IMR-90 (cell line): ENCODE data around the gene FAM180A. TPM values are rescaled to one million over a fixed set of nuclear protein-coding genes. Genes with fewer than 3 reads are reported as not detected.

Source experiments
- ATAC-seq: fragments of 200-7000 bp; cut with Tn5 transposase; 2 replicates; pipeline ENCODE4 v1.9.1; 2020; ENCODE audit warnings: low read depth, mild to moderate bottlenecking, moderate library complexity
- BruUV-seq: library from RNA; stranded (reverse); fragments of 400-500 nt; replicated peaks from 2 replicates; lab custom pipeline; 2021; lab: Mats Ljungman, UMichigan
- CTCF ChIA-PET: fragments of 300-600 bp; formaldehyde crosslinking; extraction: SDS; loops from one replicate; lab custom pipeline; 2021; ENCODE audit warnings: antibody characterized with exemption; lab: Yijun Ruan, JAX
- POLR2A ChIA-PET: fragments of 300-600 bp; sonication (Branson Sonifier 250); formaldehyde crosslinking; loops from one replicate; lab custom pipeline; 2022; ENCODE audit warnings: antibody characterized with exemption; ENCODE audit not compliant: unreplicated experiment; lab: Charles Lee
- DNase-seq: peaks from one replicate; pipeline ENCODE4 v3.0.0; 2013
- H2AFZ ChIP-seq: replicated peaks from 2 replicates; pipeline ENCODE3; 2013; ENCODE audit warnings: low read length, mild to moderate bottlenecking; ENCODE audit not compliant: poor library complexity
- H2AK5ac ChIP-seq: 2 replicates; pipeline ENCODE4 v1.6.1; 2013; ENCODE audit warnings: low read depth, low read length, inconsistent platforms
- H2AK9ac ChIP-seq: replicated peaks from 2 replicates; pipeline ENCODE3; 2013; ENCODE audit warnings: mild to moderate bottlenecking, low read depth, low read length, moderate library complexity; ENCODE audit not compliant: poor library complexity
- H2BK120ac ChIP-seq: 2 replicates; pipeline ENCODE4 v1.6.1; 2013; ENCODE audit warnings: low read depth, low read length, inconsistent platforms
- H2BK15ac ChIP-seq: 3 replicates; pipeline ENCODE4 v1.6.1; 2013; ENCODE audit warnings: low read depth, low read length, inconsistent platforms
- H2BK20ac ChIP-seq: 2 replicates; pipeline ENCODE4 v1.6.1; 2013; ENCODE audit warnings: low read depth, mild to moderate bottlenecking, inconsistent platforms, low read length, moderate library complexity
- H2BK5ac ChIP-seq: 2 replicates; pipeline ENCODE4 v1.6.1; 2013; ENCODE audit warnings: mild to moderate bottlenecking, low read depth, low read length, inconsistent platforms; ENCODE audit not compliant: poor library complexity, severe bottlenecking
- H3K14ac ChIP-seq: replicated peaks from 2 replicates; pipeline ENCODE4 v1.6.1; 2013; ENCODE audit warnings: low read depth, low read length, inconsistent platforms
- H3K18ac ChIP-seq: 2 replicates; pipeline ENCODE4 v1.6.1; 2013; ENCODE audit warnings: low read depth, low read length, control low read depth
- H3K23ac ChIP-seq: 2 replicates; pipeline ENCODE4 v1.6.1; 2013; ENCODE audit warnings: low read depth, low read length, inconsistent platforms
- H3K27ac ChIP-seq: 2 replicates; pipeline ENCODE4 v1.5.1; 2013; ENCODE audit warnings: mild to moderate bottlenecking, control low read depth, low read length; ENCODE audit not compliant: insufficient read depth
- H3K27me3 ChIP-seq: 2 replicates; pipeline ENCODE4 v1.6.1; 2013; ENCODE audit warnings: low read length; ENCODE audit not compliant: control insufficient read depth, insufficient read depth
- H3K36me3 ChIP-seq: 2 replicates; pipeline ENCODE4 v1.6.1; 2013; ENCODE audit warnings: low read length, mixed read lengths; ENCODE audit not compliant: control insufficient read depth, insufficient read depth
- H3K4ac ChIP-seq: 2 replicates; pipeline ENCODE4 v1.6.1; 2013; ENCODE audit warnings: low read depth, low read length, inconsistent platforms
- H3K4me1 ChIP-seq: 2 replicates; pipeline ENCODE4 v1.6.1; 2013; ENCODE audit warnings: low read length, mixed read lengths; ENCODE audit not compliant: control insufficient read depth, insufficient read depth
- H3K4me2 ChIP-seq: 2 replicates; pipeline ENCODE4 v1.6.1; 2013; ENCODE audit warnings: low read depth, mild to moderate bottlenecking, control low read depth, low read length, moderate library complexity
- H3K4me3 ChIP-seq: 2 replicates; pipeline ENCODE4 v1.5.1; 2013; ENCODE audit warnings: low read depth, mild to moderate bottlenecking, control low read depth, low read length, moderate library complexity; ENCODE audit not compliant: insufficient read depth
- H3K56ac ChIP-seq: 2 replicates; pipeline ENCODE4 v1.6.1; 2013; ENCODE audit warnings: low read length, inconsistent platforms; ENCODE audit not compliant: insufficient read depth; ENCODE audit errors: extremely low read depth
- H3K79me1 ChIP-seq, 2 experiments: 2 replicates each; pipeline ENCODE4 v1.6.1; 2013; ENCODE audit warnings: low read length in 2 of 2, inconsistent platforms in 1 of 2, low read depth in 1 of 2
- H3K9ac ChIP-seq: 2 replicates; pipeline ENCODE4 v1.6.1; 2013; ENCODE audit warnings: low read depth, low read length, control low read depth
- H3K9me1 ChIP-seq: 2 replicates; pipeline ENCODE4 v1.6.1; 2013; ENCODE audit warnings: low read length, inconsistent platforms; ENCODE audit not compliant: insufficient read depth
- H3K9me3 ChIP-seq: 2 replicates; pipeline ENCODE4 v1.6.1; 2013; ENCODE audit warnings: low read length; ENCODE audit not compliant: control insufficient read depth, insufficient read depth
- H4K20me1 ChIP-seq: 2 replicates; pipeline ENCODE4 v1.6.1; 2013; ENCODE audit warnings: low read length, inconsistent platforms; ENCODE audit not compliant: insufficient read depth
- H4K5ac ChIP-seq: 2 replicates; pipeline ENCODE4 v1.6.1; 2013; ENCODE audit warnings: mild to moderate bottlenecking, low read depth, low read length, control low read depth
- H4K8ac ChIP-seq, 2 experiments: 2 replicates each; pipeline ENCODE4 v1.6.1; 2013; ENCODE audit warnings: low read depth in 2 of 2, low read length in 2 of 2, control low read depth in 1 of 2, inconsistent platforms in 1 of 2
- H4K91ac ChIP-seq: 2 replicates; pipeline ENCODE4 v1.6.1; 2013; ENCODE audit warnings: low read depth, low read length, inconsistent platforms; ENCODE audit not compliant: insufficient read depth
- CEBPB ChIP-seq: IDR thresholded peaks from 2 replicates; pipeline ENCODE4 v1.6.1; 2012; ENCODE audit warnings: low read depth, low read length, improper control_type of control experiment
- CTCF ChIP-seq: conservative IDR thresholded peaks from 2 replicates; pipeline ENCODE4 v1.5.1; 2012; ENCODE audit warnings: mild to moderate bottlenecking, low read depth, low read length, improper control_type of control experiment
- ELK1 ChIP-seq: fragments of 150-350 bp; IDR thresholded peaks from 2 replicates; pipeline ENCODE4 v1.6.1; 2016; ENCODE audit warnings: low read depth, mild to moderate bottlenecking, low read length, moderate library complexity, borderline replicate concordance
- FOS ChIP-seq: fragments of 150-350 bp; IDR thresholded peaks from 2 replicates; pipeline ENCODE4 v1.6.1; 2016; ENCODE audit warnings: low read depth, low read length
- MAFK ChIP-seq: IDR thresholded peaks from 2 replicates; pipeline ENCODE4 v1.6.1; 2012; ENCODE audit warnings: low read depth, low read length, improper control_type of control experiment
- MAZ ChIP-seq: IDR thresholded peaks from 2 replicates; pipeline ENCODE4 v1.6.1; 2012; ENCODE audit warnings: low read depth, mild to moderate bottlenecking, low read length, improper control_type of control experiment, moderate library complexity, borderline replicate concordance
- NFE2L2 ChIP-seq: fragments of 150-350 bp; IDR thresholded peaks from 2 replicates; pipeline ENCODE4 v1.6.1; 2016; ENCODE audit warnings: low read depth, mild to moderate bottlenecking, low read length
- POLR2A ChIP-seq: IDR thresholded peaks from 2 replicates; pipeline ENCODE4 v1.6.1; 2012; ENCODE audit warnings: mild to moderate bottlenecking, low read depth, low read length
- USF2 ChIP-seq: fragments of 150-350 bp; IDR thresholded peaks from 2 replicates; pipeline ENCODE4 v1.6.1; 2017; ENCODE audit warnings: mild to moderate bottlenecking, antibody characterized with exemption, low read length, low read depth
- WGBS, 2 experiments: methylation state at CpG; one replicate each; pipeline versions ENCODE4 v1.1.5 to v1.1.7; 2013; ENCODE audit warnings: missing lambda C conversion rate in 2 of 2; ENCODE audit not compliant: insufficient read length in 1 of 2; ENCODE audit errors: extremely low coverage in 2 of 2; 5-methylcytosine and 5-hydroxymethylcytosine counted together
- dilution Hi-C: fragments of 300-500 bp; cut with HindIII; formaldehyde crosslinking; loops from one replicate; pipeline ENCODE4 v1.14.3; 2018; ENCODE audit warnings: low sequenced_read_pairs; ENCODE audit not compliant: unreplicated experiment
- in situ Hi-C: fragments of 300-500 bp; cut with MboI; formaldehyde crosslinking; loops from 3 replicates; pipeline ENCODE4 v1.14.3; 2019; ENCODE audit warnings: low sequenced_read_pairs, inconsistent platforms, mixed read lengths
- intact Hi-C: fragments of 100-400 bp; cut with micrococcal nuclease; formaldehyde crosslinking; loops from 2 replicates; pipeline ENCODE4 v1.10.0; 2022
- polyA plus RNA-seq, 3 experiments: library from polyadenylated mRNA; depleted of rRNA; stranded (reverse); fragments of >200 nt; gene quantifications; 2 replicates each; pipeline ENCODE4 v1.2.3, GENCODE V29; 2012; ENCODE audit warnings: low replicate concordance in 1 of 3
- total RNA-seq: library from RNA; depleted of rRNA; stranded (reverse); fragments of >200 nt; gene quantifications from 2 replicates; pipeline ENCODE4 v1.2.3, GENCODE V29; 2012

The FAM180A gene
- total and polyA plus RNA-seq, 2 of the 4 experiments (the other 2 are of a cell fraction) = 1.3 to 2.0 TPM

- intact Hi-C loops = no loop called here
- no TSS peak for BruUV-seq
- DNase-seq = peak; percentile 99
- H4K5ac ChIP-seq = peak overlapping the region; percentile 39
- H3K4me3 ChIP-seq = no peak overlapping the region
- peak overlapping the region; percentile 89; the same call in 2 of the 3 replicates for H2BK15ac ChIP-seq
- ATAC-seq = peak; percentile 81
- H3K9me3 ChIP-seq = no peaks in the 10 kb centered on the region
- dilution Hi-C loops = no loop called here
- peaks cover 0 to 9% of the 10 kb centered on the region in 2 experiments; a peak in 1 of 4 replicates for H3K79me1 ChIP-seq
- H4K91ac ChIP-seq = peak overlapping the region; percentile 91
- H3K27ac ChIP-seq = peak overlapping the region; percentile 82
- peak overlapping the region; percentile 78 for H3K56ac ChIP-seq
- peak overlapping the region; percentile 63 for H3K18ac ChIP-seq
- no peaks in the 10 kb centered on the region for H4K20me1 ChIP-seq
- peak overlapping the region; percentile 82 to 99 for H4K8ac ChIP-seq
- 0% methylated on average over 4 of the region's 9 CpGs; no CpG with 5 or more reads in 1 of the 2 experiments for WGBS, 2 experiments
- H2AFZ ChIP-seq = peak overlapping the region; percentile 69
- peak overlapping the region; percentile 96 for H2BK5ac ChIP-seq
- peak overlapping the region; percentile 85 for H2BK20ac ChIP-seq
- H3K36me3 ChIP-seq = no peaks in the 10 kb centered on the region
- ChIA-PET POLR2A (no interaction called here), CTCF (interaction anchor here (1.0 kb wide), 1 partner anchor 29 kb away, joined by 5 read pairs; no protein-coding TSS in a partner anchor)
- H3K14ac ChIP-seq = peak overlapping the region; percentile 73
- H2AK9ac ChIP-seq = peak overlapping the region; percentile 95
- no peaks in the 10 kb centered on the region for H3K27me3 ChIP-seq
- peak overlapping the region; percentile 88 for H3K4ac ChIP-seq
- in situ Hi-C loops = no loop called here
- H3K4me2 ChIP-seq = no peak overlapping the region
- peaks cover 24% of the 10 kb centered on the region for H3K4me1 ChIP-seq
- peak overlapping the region; percentile 91 for H2BK120ac ChIP-seq
- H3K9me1 ChIP-seq = peaks cover 22% of the 10 kb centered on the region
- peak overlapping the region; percentile 57; the same call in 1 of the 2 replicates for H3K23ac ChIP-seq
- H3K9ac ChIP-seq = no peak overlapping the region
- peak overlapping the region; percentile 93 for H2AK5ac ChIP-seq
- no peak for TF ChIP-seq ELK1
- 0 out of 2 replicates have a peak, but pooled peaks have one; percentile 32 for TF ChIP-seq CEBPB
- TF ChIP-seq USF2 = no peak
- no peak for TF ChIP-seq CTCF
- peak; percentile 68 for TF ChIP-seq MAFK
- TF ChIP-seq MAZ = 0 out of 2 replicates have a peak, but pooled peaks have one; percentile 34
- TF ChIP-seq FOS = peak; percentile 85
- TF ChIP-seq NFE2L2 = peak; percentile 40; the same call in 1 of the 2 replicates
- TF ChIP-seq POLR2A = peak; percentile 52; the same call in 1 of the 2 replicates
Observed at GRCh38 chr7:135745703-135746312, 2.8 kb downstream of the FAM180A start.
